ENCODE measurements around the gene COL5A2.

The COL5A2 gene

GRCh38 chr2:189116979-189117378 lies 62.6 kb downstream of the COL5A2 start:
- Histone ChIP-seq H3K9me3 (ENCODE audit: control insufficient read depth, insufficient read depth, low read length) (no peaks in the 10 kb centered on the region), H3K4me1 (ENCODE audit: insufficient read depth, low read length) (peaks cover 9% of the 10 kb centered on the region; the same call in 1 of the 2 replicates), H3K9ac (ENCODE audit: low read depth, low read length) (no peak overlapping the region), H3K36me3 (ENCODE audit: insufficient read depth, low read length) (no peaks in the 10 kb centered on the region)

- H3K36me3 ChIP-seq (ENCODE audit: insufficient read depth, low read length) = no peaks in the 10 kb centered on the region
- H3K9ac ChIP-seq (ENCODE audit: low read depth, low read length) = no peak overlapping the region
- peaks cover 9% of the 10 kb centered on the region; the same call in 1 of the 2 replicates for H3K4me1 ChIP-seq (ENCODE audit: insufficient read depth, low read length)
- H3K9me3 ChIP-seq (ENCODE audit: control insufficient read depth, insufficient read depth, low read length) = no peaks in the 10 kb centered on the region
Observed at GRCh38 chr2:189116087-189116486, 63.5 kb downstream of the COL5A2 start.

GRCh38 chr2:189115126-189115525 lies 64.4 kb downstream of the COL5A2 start:
- H3K4me1 ChIP-seq (ENCODE audit: insufficient read depth, low read length) = peaks cover 9% of the 10 kb centered on the region; the same call in 1 of the 2 replicates
- no peaks in the 10 kb centered on the region for H3K36me3 ChIP-seq (ENCODE audit: insufficient read depth, low read length)
- no peak overlapping the region for H3K9ac ChIP-seq (ENCODE audit: low read depth, low read length)
- no peaks in the 10 kb centered on the region for H3K9me3 ChIP-seq (ENCODE audit: control insufficient read depth, insufficient read depth, low read length)

- Histone ChIP-seq H3K9me3 (ENCODE audit: control insufficient read depth, insufficient read depth, low read length) (no peaks in the 10 kb centered on the region), H3K4me1 (ENCODE audit: insufficient read depth, low read length) (peaks cover 5% of the 10 kb centered on the region; the same call in 1 of the 2 replicates), H3K9ac (ENCODE audit: low read depth, low read length) (no peak overlapping the region), H3K36me3 (ENCODE audit: insufficient read depth, low read length) (no peaks in the 10 kb centered on the region)
Observed at GRCh38 chr2:189113963-189114362, 65.6 kb downstream of the COL5A2 start.

- Histone ChIP-seq H3K9me3 (ENCODE audit: control insufficient read depth, insufficient read depth, low read length) (no peaks in the 10 kb centered on the region), H3K36me3 (ENCODE audit: insufficient read depth, low read length) (no peaks in the 10 kb centered on the region), H3K9ac (ENCODE audit: low read depth, low read length) (no peak overlapping the region), H3K4me1 (ENCODE audit: insufficient read depth, low read length) (peaks cover 5% of the 10 kb centered on the region; the same call in 1 of the 2 replicates)
Observed at GRCh38 chr2:189111063-189111715, 68.4 kb downstream of the COL5A2 start.

- no peak overlapping the region for H3K9ac ChIP-seq (ENCODE audit: low read depth, low read length)
- no peaks in the 10 kb centered on the region for H3K36me3 ChIP-seq (ENCODE audit: insufficient read depth, low read length)
- H3K4me1 ChIP-seq (ENCODE audit: insufficient read depth, low read length) = no peaks in the 10 kb centered on the region
- H3K9me3 ChIP-seq (ENCODE audit: control insufficient read depth, insufficient read depth, low read length) = no peaks in the 10 kb centered on the region
Observed at GRCh38 chr2:189109921-189110397, 69.6 kb downstream of the COL5A2 start.

- no peak overlapping the region for H3K9ac ChIP-seq (ENCODE audit: low read depth, low read length)
- no peaks in the 10 kb centered on the region for H3K9me3 ChIP-seq (ENCODE audit: control insufficient read depth, insufficient read depth, low read length)
- no peaks in the 10 kb centered on the region for H3K36me3 ChIP-seq (ENCODE audit: insufficient read depth, low read length)
- H3K4me1 ChIP-seq (ENCODE audit: insufficient read depth, low read length) = no peaks in the 10 kb centered on the region
Observed at GRCh38 chr2:189104934-189105333, 74.6 kb downstream of the COL5A2 start.

GRCh38 chr2:189102735-189103134 lies 76.8 kb downstream of the COL5A2 start:
- no peaks in the 10 kb centered on the region for H3K36me3 ChIP-seq (ENCODE audit: insufficient read depth, low read length)
- H3K4me1 ChIP-seq (ENCODE audit: insufficient read depth, low read length) = no peaks in the 10 kb centered on the region
- H3K9ac ChIP-seq (ENCODE audit: low read depth, low read length) = no peak overlapping the region
- H3K9me3 ChIP-seq (ENCODE audit: control insufficient read depth, insufficient read depth, low read length) = no peaks in the 10 kb centered on the region

- Histone ChIP-seq H3K9me3 (ENCODE audit: control insufficient read depth, insufficient read depth, low read length) (no peaks in the 10 kb centered on the region), H3K4me1 (ENCODE audit: insufficient read depth, low read length) (no peaks in the 10 kb centered on the region), H3K36me3 (ENCODE audit: insufficient read depth, low read length) (no peaks in the 10 kb centered on the region; the same call in 1 of the 2 replicates), H3K9ac (ENCODE audit: low read depth, low read length) (no peak overlapping the region)
Observed at GRCh38 chr2:189097934-189098333, 81.6 kb downstream of the COL5A2 start.

- Histone ChIP-seq H3K9me3 (ENCODE audit: control insufficient read depth, insufficient read depth, low read length) (no peaks in the 10 kb centered on the region), H3K36me3 (ENCODE audit: insufficient read depth, low read length) (no peaks in the 10 kb centered on the region; the same call in 1 of the 2 replicates), H3K4me1 (ENCODE audit: insufficient read depth, low read length) (no peaks in the 10 kb centered on the region), H3K9ac (ENCODE audit: low read depth, low read length) (no peak overlapping the region)
Observed at GRCh38 chr2:189096769-189097447, 82.7 kb downstream of the COL5A2 start.

- H3K9me3 ChIP-seq (ENCODE audit: control insufficient read depth, insufficient read depth, low read length) = no peaks in the 10 kb centered on the region
- H3K36me3 ChIP-seq (ENCODE audit: insufficient read depth, low read length) = no peaks in the 10 kb centered on the region; the same call in 1 of the 2 replicates
- no peaks in the 10 kb centered on the region for H3K4me1 ChIP-seq (ENCODE audit: insufficient read depth, low read length)
- no peak overlapping the region for H3K9ac ChIP-seq (ENCODE audit: low read depth, low read length)
Observed at GRCh38 chr2:189095101-189095500, 84.5 kb downstream of the COL5A2 start.

GRCh38 chr2:189092936-189093335 lies 86.6 kb downstream of the COL5A2 start:
- H3K36me3 ChIP-seq (ENCODE audit: insufficient read depth, low read length) = no peaks in the 10 kb centered on the region; the same call in 1 of the 2 replicates
- H3K4me1 ChIP-seq (ENCODE audit: insufficient read depth, low read length) = no peaks in the 10 kb centered on the region
- H3K9ac ChIP-seq (ENCODE audit: low read depth, low read length) = no peak overlapping the region
- H3K9me3 ChIP-seq (ENCODE audit: control insufficient read depth, insufficient read depth, low read length) = no peaks in the 10 kb centered on the region

- no peak overlapping the region for H3K9ac ChIP-seq (ENCODE audit: low read depth, low read length)
- no peaks in the 10 kb centered on the region; the same call in 1 of the 2 replicates for H3K36me3 ChIP-seq (ENCODE audit: insufficient read depth, low read length)
- no peaks in the 10 kb centered on the region for H3K9me3 ChIP-seq (ENCODE audit: control insufficient read depth, insufficient read depth, low read length)
- no peaks in the 10 kb centered on the region for H3K4me1 ChIP-seq (ENCODE audit: insufficient read depth, low read length)
Observed at GRCh38 chr2:189091253-189091652, 88.3 kb downstream of the COL5A2 start.

GRCh38 chr2:189088591-189089205 lies 90.9 kb downstream of the COL5A2 start:
- H3K4me1 ChIP-seq (ENCODE audit: insufficient read depth, low read length) = no peaks in the 10 kb centered on the region
- no peaks in the 10 kb centered on the region; the same call in 1 of the 2 replicates for H3K36me3 ChIP-seq (ENCODE audit: insufficient read depth, low read length)
- H3K9ac ChIP-seq (ENCODE audit: low read depth, low read length) = no peak overlapping the region
- H3K9me3 ChIP-seq (ENCODE audit: control insufficient read depth, insufficient read depth, low read length) = no peaks in the 10 kb centered on the region

Data from ES-I3 (cell line).